EH (cell line): Measurements from ENCODE around the gene CNST.
"Not testable (repeated sequence)": the region's sequence is repeated elsewhere in the genome, so short reads cannot be mapped to it uniquely, and the experiment has no call there.

Experiments used
- DNase-seq: peaks from one replicate; pipeline ENCODE4 v3.0.0-alpha.2; 2015; ENCODE audit warnings: low read depth

CNST gene

DNA sequence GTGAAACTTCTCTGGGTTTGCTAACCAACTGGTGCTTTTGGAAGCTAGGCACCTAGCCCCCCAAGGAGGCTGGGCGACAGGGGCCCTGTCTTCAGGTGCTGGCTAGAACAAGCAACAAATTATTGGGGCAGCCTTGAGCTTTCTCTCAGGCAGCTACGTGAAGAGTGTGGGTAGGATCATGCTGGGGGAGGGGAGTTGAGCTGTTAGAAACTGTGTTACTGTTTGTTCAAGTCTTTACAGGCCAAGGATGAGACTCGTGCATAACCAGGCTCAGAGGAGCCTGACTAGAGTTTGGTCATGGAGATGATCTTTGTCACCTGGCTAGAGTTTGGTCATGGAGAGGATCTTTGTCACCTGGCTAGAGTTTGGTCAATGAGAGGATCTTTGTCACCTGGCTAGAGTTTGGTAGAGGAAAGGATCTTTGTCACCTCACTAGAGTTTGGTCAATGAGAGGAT, 145.3 kb downstream of the CNST start:
- DNase-seq = no peak

DNA sequence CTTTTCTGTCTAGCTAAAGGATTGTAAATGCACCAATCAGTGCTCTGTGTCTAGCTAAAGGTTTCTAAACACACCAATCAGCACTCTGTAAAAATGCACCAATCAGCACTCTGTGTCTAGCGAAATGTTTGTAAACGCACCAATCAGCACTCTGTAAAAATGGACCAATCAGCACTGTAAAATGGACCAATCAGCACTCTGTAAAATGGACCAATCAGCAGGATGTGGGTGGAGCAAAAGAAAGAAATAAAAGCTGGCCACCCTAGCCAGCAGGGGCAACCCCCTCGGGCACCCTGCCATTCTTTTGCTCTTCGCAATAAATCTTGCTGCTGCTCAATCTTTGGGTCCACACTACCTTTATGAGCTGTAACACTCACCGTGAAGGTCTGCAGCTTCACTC, 146.2 kb downstream of the CNST start:
- DNase-seq = not testable (repeated sequence)
